ENCODE results near the gene RNF166.
A peak's percentile ranks its signal among the peaks of the same experiment; 100 is the strongest.

The RNF166 gene

DNA sequence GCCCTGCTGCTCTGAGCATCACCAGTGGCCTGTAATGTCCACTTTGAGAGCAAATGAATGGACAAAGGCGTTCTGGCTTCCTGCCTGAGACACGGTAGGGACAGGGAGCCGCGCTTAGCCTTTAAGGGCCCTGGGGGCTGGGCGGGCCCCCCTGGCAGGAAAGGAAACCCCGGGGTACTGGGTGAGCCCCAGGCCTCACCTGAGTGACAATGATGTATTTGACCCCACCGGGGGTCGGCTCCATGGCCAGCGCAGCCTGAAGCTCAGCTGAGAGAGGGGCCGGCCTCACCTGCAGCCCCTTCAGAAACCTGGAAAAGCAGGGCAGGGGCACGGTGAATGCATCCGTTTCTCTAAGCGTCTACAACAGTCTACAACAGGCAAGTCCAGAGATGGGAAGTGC is 53.1 kb downstream of the RNF166 start:
- no peaks in the 10 kb centered on the region for H3K9me3 ChIP-seq (ENCODE audit: control insufficient read depth, low read length)
- H3K36me3 ChIP-seq (ENCODE audit: control insufficient read depth, insufficient read depth, low read length), result peaks cover 16% of the 10 kb centered on the region
- peaks cover 23% of the 10 kb centered on the region for H3K4me1 ChIP-seq (ENCODE audit: control insufficient read depth, insufficient read depth, low read length, poor library complexity, severe bottlenecking)
- no peak for DNase-seq
- no peaks in the 10 kb centered on the region for H3K27me3 ChIP-seq (replicated peaks; ENCODE audit: control insufficient read depth, insufficient read depth, low read length, poor library complexity, severe bottlenecking)
- H3K4me3 ChIP-seq (ENCODE audit: insufficient read depth, low read depth, low read length, poor library complexity, severe bottlenecking), result no peak overlapping the region
- H3K27ac ChIP-seq (ENCODE audit: insufficient read depth, low read length, poor library complexity, severe bottlenecking), result no peak overlapping the region

DNA sequence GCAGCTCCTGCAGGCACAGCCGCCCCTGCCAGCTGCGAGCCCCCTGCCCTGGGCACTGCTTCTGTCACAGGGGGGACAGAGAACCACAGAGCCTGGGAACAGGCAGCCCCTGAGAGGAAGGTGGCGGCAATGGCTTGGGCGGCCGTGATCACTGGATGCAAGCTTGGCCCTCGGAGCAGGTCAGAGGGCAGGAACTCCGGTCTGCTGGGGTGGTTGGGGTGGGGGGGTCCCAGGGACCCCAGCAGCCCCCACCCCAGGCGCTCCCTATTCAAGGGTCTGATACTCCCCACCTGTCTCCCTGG is 53.5 kb downstream of the RNF166 start:
- no peaks in the 10 kb centered on the region for H3K9me3 ChIP-seq (ENCODE audit: control insufficient read depth, low read length)
- H3K4me1 ChIP-seq (ENCODE audit: control insufficient read depth, insufficient read depth, low read length, poor library complexity, severe bottlenecking), result peaks cover 23% of the 10 kb centered on the region
- H3K4me3 ChIP-seq (ENCODE audit: insufficient read depth, low read depth, low read length, poor library complexity, severe bottlenecking), result no peak overlapping the region
- DNase-seq, result no peak
- no peaks in the 10 kb centered on the region for H3K27me3 ChIP-seq (replicated peaks; ENCODE audit: control insufficient read depth, insufficient read depth, low read length, poor library complexity, severe bottlenecking)
- peaks cover 16% of the 10 kb centered on the region for H3K36me3 ChIP-seq (ENCODE audit: control insufficient read depth, insufficient read depth, low read length)
- no peak overlapping the region for H3K27ac ChIP-seq (ENCODE audit: insufficient read depth, low read length, poor library complexity, severe bottlenecking)

DNA sequence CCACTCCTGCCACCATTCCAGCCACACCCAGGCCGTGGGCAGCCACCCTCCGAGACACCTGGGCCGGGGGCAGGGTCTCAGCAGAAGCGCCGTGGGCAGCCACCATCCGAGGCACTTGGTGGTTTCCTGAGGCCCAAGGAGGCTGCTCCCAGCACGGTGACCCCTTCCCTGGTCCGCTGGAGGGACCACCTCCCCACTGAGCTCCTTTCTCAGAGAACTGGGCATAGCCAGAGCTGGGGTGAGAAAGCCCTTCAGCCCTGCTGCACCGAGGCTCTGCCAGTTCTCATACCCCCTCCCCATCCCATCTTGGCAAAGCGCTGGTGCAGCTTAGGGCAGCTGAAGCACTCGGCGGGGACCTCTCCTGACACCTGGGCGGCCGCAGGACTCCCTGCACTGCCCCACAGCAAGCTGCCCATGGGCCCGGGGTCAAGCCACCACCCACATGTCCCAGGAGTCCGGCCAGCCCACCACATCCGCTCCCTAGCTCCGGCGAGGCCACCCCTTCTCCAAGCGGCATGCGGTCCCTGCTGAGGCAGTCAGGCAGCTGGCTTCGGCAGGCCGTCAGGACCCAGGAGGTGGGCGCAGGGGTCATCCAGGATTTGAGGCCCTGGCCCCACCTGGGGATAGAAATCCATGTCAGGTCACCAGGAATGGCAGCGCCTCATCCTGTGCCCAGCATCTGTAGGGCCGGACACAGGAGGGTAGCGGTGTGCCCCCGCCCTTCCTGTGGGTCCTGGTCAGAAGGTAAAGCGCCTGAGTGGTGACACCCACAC is 54.0 kb downstream of the RNF166 start:
- no peaks in the 10 kb centered on the region for H3K27me3 ChIP-seq (replicated peaks; ENCODE audit: control insufficient read depth, insufficient read depth, low read length, poor library complexity, severe bottlenecking)
- no peaks in the 10 kb centered on the region for H3K9me3 ChIP-seq (ENCODE audit: control insufficient read depth, low read length)
- H3K4me3 ChIP-seq (ENCODE audit: insufficient read depth, low read depth, low read length, poor library complexity, severe bottlenecking), result no peak overlapping the region
- peaks cover 23% of the 10 kb centered on the region for H3K4me1 ChIP-seq (ENCODE audit: control insufficient read depth, insufficient read depth, low read length, poor library complexity, severe bottlenecking)
- no peak for DNase-seq
- H3K36me3 ChIP-seq (ENCODE audit: control insufficient read depth, insufficient read depth, low read length), result peaks cover 16% of the 10 kb centered on the region
- peak overlapping the region; percentile 92 for H3K27ac ChIP-seq (ENCODE audit: insufficient read depth, low read length, poor library complexity, severe bottlenecking)

DNA sequence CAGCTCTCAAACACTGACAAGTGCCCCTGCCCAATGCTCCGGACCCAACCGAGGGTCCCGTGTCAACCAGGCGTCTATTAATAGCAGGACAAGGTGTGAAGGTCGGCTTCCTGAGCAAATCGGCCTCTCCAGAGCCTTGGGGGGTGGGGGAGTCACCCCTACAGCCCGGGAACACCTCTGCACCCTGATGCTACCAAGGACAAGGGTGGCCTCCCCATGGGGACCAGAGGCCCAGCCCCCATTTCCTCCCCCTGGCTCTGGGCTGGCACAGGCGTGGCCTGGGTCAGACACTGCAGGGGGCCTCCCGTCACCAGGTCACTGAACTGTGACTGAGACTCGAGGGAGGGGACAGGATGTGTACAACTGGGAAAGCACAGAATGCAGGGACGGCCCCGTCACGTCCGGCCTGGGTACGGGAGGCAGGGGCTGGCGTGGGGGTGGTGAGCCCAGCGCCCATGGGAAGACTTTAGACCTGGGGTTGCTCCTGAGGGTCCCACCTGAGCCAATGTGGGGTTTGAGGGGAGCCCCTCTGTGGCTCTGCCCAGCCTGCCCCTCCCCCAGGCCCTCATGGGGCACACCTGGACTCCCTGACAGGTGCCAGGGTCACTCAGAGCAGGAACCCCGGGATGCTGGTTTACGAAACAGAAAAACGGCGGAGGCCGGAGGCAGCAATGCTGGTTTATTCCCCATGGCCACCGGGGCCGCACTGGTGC is 54.8 kb downstream of the RNF166 start:
- peaks cover 16% of the 10 kb centered on the region for H3K36me3 ChIP-seq (ENCODE audit: control insufficient read depth, insufficient read depth, low read length)
- peak; percentile 62 to 77 (median 70) for DNase-seq
- H3K4me1 ChIP-seq (ENCODE audit: control insufficient read depth, insufficient read depth, low read length, poor library complexity, severe bottlenecking), result peaks cover 23% of the 10 kb centered on the region
- no peaks in the 10 kb centered on the region for H3K27me3 ChIP-seq (replicated peaks; ENCODE audit: control insufficient read depth, insufficient read depth, low read length, poor library complexity, severe bottlenecking)
- H3K4me3 ChIP-seq (ENCODE audit: insufficient read depth, low read depth, low read length, poor library complexity, severe bottlenecking), result peak overlapping the region; percentile 92
- peak overlapping the region; percentile 92 for H3K27ac ChIP-seq (ENCODE audit: insufficient read depth, low read length, poor library complexity, severe bottlenecking)
- H3K9me3 ChIP-seq (ENCODE audit: control insufficient read depth, low read length), result no peaks in the 10 kb centered on the region

DNA sequence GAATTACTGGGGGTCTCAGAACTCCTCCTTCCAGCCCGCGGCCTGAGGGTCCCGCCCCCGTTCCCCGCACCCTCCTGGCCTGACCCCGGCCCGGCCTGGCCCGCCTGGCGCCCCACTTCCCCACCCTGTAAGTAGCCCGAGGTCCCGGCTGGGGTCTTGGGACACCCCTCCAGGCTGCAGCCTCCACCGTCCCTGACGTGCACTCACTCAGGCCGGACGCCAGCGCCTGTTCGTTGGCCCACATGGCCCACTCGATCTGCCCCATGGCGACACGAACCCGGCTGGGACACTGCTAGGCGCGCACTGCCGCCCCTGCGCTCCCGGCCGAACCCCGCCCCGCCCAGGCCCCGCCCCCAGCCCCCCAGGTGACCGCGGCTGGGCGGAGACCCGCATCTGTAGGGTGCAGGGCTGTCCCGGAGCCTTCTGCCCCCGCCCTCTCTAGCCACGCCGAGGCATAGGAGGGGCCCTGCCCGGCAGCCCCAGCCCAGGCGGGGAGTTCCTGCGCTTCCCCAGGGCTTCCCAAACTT is 55.4 kb downstream of the RNF166 start, which contains the start of gene CYBA:
Gene CYBA, minus strand, starts transcription at position 305 of the 527 bp plus-strand sequence. Its CDS starts 40 bp downstream, at position 265.
- peak within 1 kb of the TSS; percentile 92 for H3K27ac ChIP-seq (ENCODE audit: insufficient read depth, low read length, poor library complexity, severe bottlenecking)
- no peaks in the 10 kb centered on the region for H3K9me3 ChIP-seq (ENCODE audit: control insufficient read depth, low read length)
- H3K27me3 ChIP-seq (replicated peaks; ENCODE audit: control insufficient read depth, insufficient read depth, low read length, poor library complexity, severe bottlenecking), result no peaks in the 10 kb centered on the region
- peaks cover 23% of the 10 kb centered on the region for H3K4me1 ChIP-seq (ENCODE audit: control insufficient read depth, insufficient read depth, low read length, poor library complexity, severe bottlenecking)
- H3K36me3 ChIP-seq (ENCODE audit: control insufficient read depth, insufficient read depth, low read length), result peaks cover 16% of the 10 kb centered on the region
- peak within 1 kb of the TSS; percentile 92 for H3K4me3 ChIP-seq (ENCODE audit: insufficient read depth, low read depth, low read length, poor library complexity, severe bottlenecking)
- peak; percentile 73 to 77 (median 74) for DNase-seq

DNA sequence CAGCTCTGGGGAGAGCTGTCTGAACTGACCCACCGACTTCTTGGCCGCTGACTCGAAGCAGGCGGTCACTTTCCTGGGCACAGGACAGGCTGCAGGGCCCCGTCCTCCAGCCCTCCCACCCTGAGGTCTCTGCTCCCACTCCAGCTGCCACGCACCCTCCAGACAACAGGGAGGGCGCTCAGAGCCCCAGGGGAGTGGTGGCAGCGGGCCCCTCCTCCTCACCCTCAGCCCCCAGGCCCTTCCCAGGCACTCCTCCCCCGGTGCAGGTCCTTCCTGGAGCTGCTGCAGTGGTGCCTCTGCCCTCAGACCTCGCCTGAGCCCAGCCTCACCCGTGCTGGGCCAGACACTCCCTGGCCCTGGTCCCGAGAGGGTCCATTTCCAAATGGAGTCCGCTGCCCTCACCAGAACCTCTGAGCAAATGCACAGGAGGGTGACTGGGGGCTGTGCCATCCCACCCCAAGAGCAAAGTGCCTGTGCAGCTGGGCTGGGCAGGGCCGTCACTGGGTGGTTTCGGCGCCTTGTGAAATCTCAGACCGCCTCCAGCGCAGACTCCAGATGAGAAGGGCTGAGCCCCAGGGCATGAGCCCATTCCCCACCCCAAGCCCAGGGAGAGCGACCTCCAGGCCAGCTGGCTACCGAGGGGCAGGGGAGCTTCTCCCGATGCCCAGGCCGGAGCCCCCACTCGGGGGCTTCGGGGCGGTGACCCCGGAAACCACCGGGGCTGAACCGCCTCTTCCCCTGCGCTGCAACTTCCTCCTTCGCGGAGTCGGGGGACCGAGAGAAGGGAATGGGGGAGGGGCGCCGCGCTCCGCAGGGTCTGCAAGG is 56.1 kb downstream of the RNF166 start:
- Histone ChIP-seq H3K4me1 (ENCODE audit: control insufficient read depth, insufficient read depth, low read length, poor library complexity, severe bottlenecking) (peaks cover 23% of the 10 kb centered on the region), H3K27ac (ENCODE audit: insufficient read depth, low read length, poor library complexity, severe bottlenecking) (peak overlapping the region; percentile 92), H3K36me3 (ENCODE audit: control insufficient read depth, insufficient read depth, low read length) (peaks cover 18% of the 10 kb centered on the region), H3K4me3 (ENCODE audit: insufficient read depth, low read depth, low read length, poor library complexity, severe bottlenecking) (peak overlapping the region; percentile 92), H3K27me3 (replicated peaks; ENCODE audit: control insufficient read depth, insufficient read depth, low read length, poor library complexity, severe bottlenecking) (no peaks in the 10 kb centered on the region), H3K9me3 (ENCODE audit: control insufficient read depth, low read length) (no peaks in the 10 kb centered on the region)
- peak in 1 of 3 donors; percentile 20 for DNase-seq

DNA sequence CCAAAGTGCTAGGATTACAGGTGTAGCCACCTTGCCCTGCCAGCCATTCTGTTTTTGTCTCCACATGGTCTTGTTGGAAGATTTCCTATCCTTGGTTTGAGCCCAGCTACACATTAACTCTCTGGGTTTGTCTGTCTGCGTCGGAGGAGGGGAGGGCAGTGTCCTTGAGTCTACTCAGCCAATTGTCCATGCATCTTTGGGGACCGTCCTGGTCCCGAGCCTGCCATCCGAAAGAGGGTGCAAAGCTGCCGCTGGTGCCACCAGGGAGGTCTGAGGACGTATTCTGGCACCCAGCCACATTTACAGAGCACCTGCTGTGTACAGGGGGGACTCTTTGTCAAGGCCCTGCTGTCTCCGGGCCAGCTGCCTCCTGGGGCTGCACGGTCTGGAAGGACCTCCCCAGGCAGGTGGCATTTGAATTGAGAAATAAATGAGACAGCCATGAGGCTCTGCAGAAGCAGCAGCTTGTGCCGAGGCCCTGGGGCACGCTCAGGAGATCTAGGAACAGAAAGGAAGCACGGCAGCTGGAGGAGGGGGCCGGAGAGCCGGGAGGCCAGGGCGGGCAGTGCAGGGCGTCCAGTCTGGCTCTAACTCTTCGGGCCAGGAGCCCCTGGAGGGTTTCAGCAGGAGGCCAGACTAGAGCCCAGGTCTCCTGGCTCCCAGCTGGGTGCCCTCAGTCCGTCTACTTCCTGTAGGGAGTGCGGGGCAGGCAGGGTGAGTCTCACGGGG is 56.8 kb downstream of the RNF166 start:
- no peaks in the 10 kb centered on the region for H3K9me3 ChIP-seq (ENCODE audit: control insufficient read depth, low read length)
- peak overlapping the region; percentile 92 for H3K27ac ChIP-seq (ENCODE audit: insufficient read depth, low read length, poor library complexity, severe bottlenecking)
- no peak for DNase-seq
- H3K36me3 ChIP-seq (ENCODE audit: control insufficient read depth, insufficient read depth, low read length), result peaks cover 17% of the 10 kb centered on the region
- peak overlapping the region; percentile 92 for H3K4me3 ChIP-seq (ENCODE audit: insufficient read depth, low read depth, low read length, poor library complexity, severe bottlenecking)
- no peaks in the 10 kb centered on the region for H3K27me3 ChIP-seq (replicated peaks; ENCODE audit: control insufficient read depth, insufficient read depth, low read length, poor library complexity, severe bottlenecking)
- H3K4me1 ChIP-seq (ENCODE audit: control insufficient read depth, insufficient read depth, low read length, poor library complexity, severe bottlenecking), result peaks cover 23% of the 10 kb centered on the region

- Histone ChIP-seq H3K9me3 (ENCODE audit: control insufficient read depth, low read length) (no peaks in the 10 kb centered on the region), H3K4me3 (ENCODE audit: insufficient read depth, low read depth, low read length, poor library complexity, severe bottlenecking) (no peak overlapping the region), H3K36me3 (ENCODE audit: control insufficient read depth, insufficient read depth, low read length) (peaks cover 23% of the 10 kb centered on the region), H3K27me3 (replicated peaks; ENCODE audit: control insufficient read depth, insufficient read depth, low read length, poor library complexity, severe bottlenecking) (no peaks in the 10 kb centered on the region), H3K4me1 (ENCODE audit: control insufficient read depth, insufficient read depth, low read length, poor library complexity, severe bottlenecking) (peaks cover 23% of the 10 kb centered on the region), H3K27ac (ENCODE audit: insufficient read depth, low read length, poor library complexity, severe bottlenecking) (no peak overlapping the region)
- no peak for DNase-seq
Observed at GRCh38 chr16:88647178-88648070, 58.8 kb downstream of the RNF166 start.

Measured in effector memory CD4-positive, alpha-beta T cell (primary cell).